HCT116 (cell line): ENCODE data around the gene DDN. TPM values are rescaled to one million over a fixed set of nuclear protein-coding genes. Genes with fewer than 3 reads are reported as not detected.

ENCODE experiments used
- ATAC-seq: fragments of 200-7000 bp; cut with Tn5 transposase; 2 replicates; pipeline ENCODE4 v1.9.1; 2020; ENCODE audit warnings: mild to moderate bottlenecking, moderate library complexity
- BruUV-seq: library from RNA; stranded (reverse); fragments of 400-500 nt; replicated peaks from 2 replicates; lab custom pipeline; 2021; lab: Mats Ljungman, UMichigan
- CTCF ChIA-PET: fragments of 300-600 bp; sonication (Branson Sonifier 250); formaldehyde crosslinking; loops from one replicate; lab custom pipeline; 2021; ENCODE audit warnings: antibody characterized with exemption; lab: Charles Lee
- POLR2A ChIA-PET: fragments of 300-600, 350-600 bp; sonication (Branson Sonifier 250); formaldehyde crosslinking; loops from one replicate; lab custom pipeline; 2021; ENCODE audit warnings: antibody characterized with exemption; lab: Charles Lee
- RAD21 ChIA-PET, 2 experiments: fragments of 300-600 bp; sonication (Branson Sonifier 250); formaldehyde crosslinking; loops; one replicate each; lab custom pipeline; 2023; ENCODE audit warnings: low total read pairs in 2 of 2; ENCODE audit not compliant: uncharacterized antibody in 2 of 2, unreplicated experiment in 2 of 2, low non-redundant PET in 1 of 2; lab: Charles Lee
- DNase-seq: peaks from one replicate; pipeline ENCODE4 v3.0.0-alpha.2; 2010; ENCODE audit warnings: low read depth, low spot score
- H2AFZ ChIP-seq: fragments of 200-600 bp; shearing (Covaris generic), sonication (generic); 2 replicates; pipeline ENCODE4 v1.6.1; 2017; ENCODE audit warnings: low read depth, mixed run types, mixed read lengths, antibody characterized with exemption, low read length; ENCODE audit not compliant: poor library complexity, severe bottlenecking
- H3K27ac ChIP-seq: 2 replicates; pipeline ENCODE4 v1.5.1; 2012; ENCODE audit warnings: low read depth, low read length
- H3K27me3 ChIP-seq: fragments of 200-600 bp; sonication (generic); 2 replicates; pipeline ENCODE4 v1.6.1; 2016; ENCODE audit warnings: mixed run types, low read length, mixed read lengths; ENCODE audit not compliant: insufficient read depth
- H3K36me3 ChIP-seq, 2 experiments: fragments of 200-500 bp in 1 of 2; fragments of 200-600 bp in 1 of 2; sonication (Bioruptor generic) in 1 of 2; sonication (generic) in 1 of 2; 2 replicates each; pipeline versions ENCODE4 v1.5.1 to v1.6.1; 2014 to 2016; ENCODE audit warnings: low read length in 2 of 2, inconsistent platforms in 1 of 2, mixed read lengths in 1 of 2, mixed run types in 1 of 2; ENCODE audit not compliant: insufficient read depth in 2 of 2, control insufficient read depth in 1 of 2
- H3K4me1 ChIP-seq, 2 experiments: fragments of 200-600 bp in 1 of 2; sonication (generic) in 1 of 2; 2 replicates each; pipeline versions ENCODE4 v1.5.1 to v1.6.1; 2012 to 2017; ENCODE audit warnings: low read length in 2 of 2, inconsistent platforms in 1 of 2, mild to moderate bottlenecking in 1 of 2, mixed read lengths in 1 of 2, mixed run types in 1 of 2, moderate library complexity in 1 of 2; ENCODE audit not compliant: insufficient read depth in 2 of 2, control insufficient read depth in 1 of 2
- H3K4me2 ChIP-seq: fragments of 200-600 bp; sonication (generic); 2 replicates; pipeline ENCODE4 v1.6.1; 2017; ENCODE audit warnings: mixed run types, low read length, mixed read lengths
- H3K4me3 ChIP-seq, 2 experiments: fragments of 200-600 bp in 1 of 2; sonication (generic) in 1 of 2; replicated peaks in 1 of 2; 2 replicates each; pipeline ENCODE4 v1.5.1; 2011 to 2016; ENCODE audit warnings: low read length in 2 of 2, control low read depth in 1 of 2, low read depth in 1 of 2, mild to moderate bottlenecking in 1 of 2, mixed read lengths in 1 of 2, mixed run types in 1 of 2
- H3K79me2 ChIP-seq: fragments of 200-600 bp; sonication (generic); 2 replicates; pipeline ENCODE4 v1.6.1; 2017; ENCODE audit warnings: mild to moderate bottlenecking, mixed run types, low read length, moderate library complexity, mixed read lengths; ENCODE audit not compliant: insufficient read depth
- H3K9ac ChIP-seq: fragments of 200-600 bp; sonication (generic); 2 replicates; pipeline ENCODE4 v1.6.1; 2016; ENCODE audit warnings: low read length, mixed read lengths
- H3K9me2 ChIP-seq: fragments of 200-600 bp; sonication (generic), shearing (Covaris generic); 2 replicates; pipeline ENCODE4 v1.6.1; 2017; ENCODE audit warnings: mixed run types, mild to moderate bottlenecking, moderate library complexity; ENCODE audit not compliant: insufficient read depth
- H3K9me3 ChIP-seq, 2 experiments: fragments of 200-500 bp in 1 of 2; fragments of 200-600 bp in 1 of 2; sonication (Bioruptor generic) in 1 of 2; sonication (generic) in 1 of 2; 2 replicates each; pipeline ENCODE4 v1.6.1; 2014 to 2017; ENCODE audit warnings: low read length in 2 of 2, mixed read lengths in 2 of 2, inconsistent platforms in 1 of 2, low read depth in 1 of 2, mild to moderate bottlenecking in 1 of 2, mixed run types in 1 of 2, moderate library complexity in 1 of 2; ENCODE audit not compliant: control insufficient read depth in 1 of 2, insufficient read depth in 1 of 2
- H4K20me1 ChIP-seq: fragments of 200-600 bp; sonication (generic), shearing (Covaris generic); 2 replicates; pipeline ENCODE4 v1.6.1; 2017; ENCODE audit warnings: mixed run types, mild to moderate bottlenecking, moderate library complexity; ENCODE audit not compliant: insufficient read depth
- ATF3 ChIP-seq: IDR thresholded peaks from 2 replicates; pipeline ENCODE4 v1.6.1; 2012
- CTCF ChIP-seq, 3 experiments: fragments of 200-600 bp in 1 of 3; sonication (generic) in 1 of 3; IDR thresholded peaks in 2 of 3; conservative IDR thresholded peaks in 1 of 3; 2 replicates each; pipeline ENCODE4 v1.5.1; 2012 to 2017; ENCODE audit warnings: low read depth in 2 of 3, low read length in 2 of 3, antibody characterized with exemption in 1 of 3, borderline replicate concordance in 1 of 3, control low read depth in 1 of 3, mild to moderate bottlenecking in 1 of 3, mixed read lengths in 1 of 3, mixed run types in 1 of 3, moderate library complexity in 1 of 3; ENCODE audit not compliant: insufficient read depth in 1 of 3
- EGR1 ChIP-seq: IDR thresholded peaks from 2 replicates; pipeline ENCODE4 v1.6.1; 2012; ENCODE audit warnings: low read depth
- EZH2phosphoT487 ChIP-seq: fragments of 200-600 bp; IDR thresholded peaks from 2 replicates; pipeline ENCODE4 v1.6.1; 2018; ENCODE audit warnings: antibody characterized with exemption, borderline replicate concordance
- JUND ChIP-seq: IDR thresholded peaks from 2 replicates; pipeline ENCODE4 v1.6.1; 2012
- POLR2A ChIP-seq: IDR thresholded peaks from 2 replicates; pipeline ENCODE4 v1.7.0; 2011; ENCODE audit warnings: borderline replicate concordance; ENCODE audit not compliant: insufficient read depth, insufficient read length; ENCODE audit errors: extremely low read depth
- SP1 ChIP-seq: IDR thresholded peaks from 2 replicates; pipeline ENCODE4 v1.6.1; 2012; ENCODE audit warnings: low read depth
- SRF ChIP-seq: IDR thresholded peaks from 2 replicates; pipeline ENCODE4 v1.6.1; 2012; ENCODE audit warnings: low read depth
- ZFX ChIP-seq: fragments of 450-650 bp; IDR thresholded peaks from 2 replicates; pipeline ENCODE4 v1.6.1; 2017
- ZNF274 ChIP-seq: fragments of 200-500 bp; sonication (Bioruptor generic); IDR thresholded peaks from 2 replicates; pipeline ENCODE4 v1.6.1; 2014; ENCODE audit warnings: mild to moderate bottlenecking, low read depth, low read length, inconsistent platforms
- intact Hi-C: fragments of 100-400 bp; cut with micrococcal nuclease; formaldehyde crosslinking; loops from 2 replicates; pipeline ENCODE4 v1.10.0; 2022
- total RNA-seq: library from RNA; stranded (reverse); gene quantifications from one replicate; pipeline ENCODE4 v1.2.1, GENCODE V29; 2021; ENCODE audit not compliant: unreplicated experiment
- TF ChIP-seq, protein P1 (sequence below): IDR thresholded peaks from 2 replicates; pipeline ENCODE4 v1.6.1; 2011; ENCODE audit warnings: mild to moderate bottlenecking, low read length, moderate library complexity; ENCODE audit not compliant: insufficient replicate concordance; ENCODE audit errors: extremely low read depth

DDN gene
- total RNA-seq, 1 experiment from 2014 or later: 8.1 TPM

- ChIA-PET RAD21 (interaction anchor here in 1 of 2 experiments (1.2 kb wide), 1 partner anchor 141 kb away, joined by 3 read pairs; no protein-coding TSS in a partner anchor), CTCF (interaction anchor here (1.4 to 3.3 kb wide), 2 partner anchors 16 to 141 kb away, joined by 4 to 15 read pairs; partner anchors contain the start of gene WNT1), POLR2A (no interaction called here)
- DNase-seq (no peak), ATAC-seq (no peak)
- H3K79me2 ChIP-seq: no peaks in the 10 kb centered on the region
- no peak overlapping the region for H3K4me3 ChIP-seq
- H4K20me1 ChIP-seq: no peaks in the 10 kb centered on the region
- H3K9me3 ChIP-seq: no peaks in the 10 kb centered on the region
- BruUV-seq: no TSS peak
- H3K9ac ChIP-seq: no peak overlapping the region
- no peak overlapping the region for H2AFZ ChIP-seq
- no peak for TF ChIP-seq SRF
- TF ChIP-seq, protein P1, sequence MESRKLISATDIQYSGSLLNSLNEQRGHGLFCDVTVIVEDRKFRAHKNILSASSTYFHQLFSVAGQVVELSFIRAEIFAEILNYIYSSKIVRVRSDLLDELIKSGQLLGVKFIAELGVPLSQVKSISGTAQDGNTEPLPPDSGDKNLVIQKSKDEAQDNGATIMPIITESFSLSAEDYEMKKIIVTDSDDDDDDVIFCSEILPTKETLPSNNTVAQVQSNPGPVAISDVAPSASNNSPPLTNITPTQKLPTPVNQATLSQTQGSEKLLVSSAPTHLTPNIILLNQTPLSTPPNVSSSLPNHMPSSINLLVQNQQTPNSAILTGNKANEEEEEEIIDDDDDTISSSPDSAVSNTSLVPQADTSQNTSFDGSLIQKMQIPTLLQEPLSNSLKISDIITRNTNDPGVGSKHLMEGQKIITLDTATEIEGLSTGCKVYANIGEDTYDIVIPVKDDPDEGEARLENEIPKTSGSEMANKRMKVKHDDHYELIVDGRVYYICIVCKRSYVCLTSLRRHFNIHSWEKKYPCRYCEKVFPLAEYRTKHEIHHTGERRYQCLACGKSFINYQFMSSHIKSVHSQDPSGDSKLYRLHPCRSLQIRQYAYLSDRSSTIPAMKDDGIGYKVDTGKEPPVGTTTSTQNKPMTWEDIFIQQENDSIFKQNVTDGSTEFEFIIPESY: no peak
- no peak for TF ChIP-seq EZH2phosphoT487
- no peak for TF ChIP-seq ZFX
- no peak for TF ChIP-seq ZNF274
- no peak for TF ChIP-seq ATF3
- TF ChIP-seq SP1: no peak
- no peak for TF ChIP-seq EGR1
- no peak for TF ChIP-seq JUND
- TF ChIP-seq CTCF (IDR thresholded peaks at IDR 0.05 in 2 of 3, conservative IDR thresholded peaks at IDR 0.05 in 1 of 3; ENCODE audit: borderline replicate concordance in 1 of 3, insufficient read depth in 1 of 3, low read depth in 2 of 3, low read length in 2 of 3): no peak
- TF ChIP-seq POLR2A: no peak
- no peaks in the 10 kb centered on the region for H3K9me2 ChIP-seq
- H3K4me2 ChIP-seq: no peak overlapping the region
- peaks cover 2 to 29% of the 10 kb centered on the region in 2 experiments; a peak in 3 of 4 replicates for H3K4me1 ChIP-seq
- no peaks in the 10 kb centered on the region for H3K27me3 ChIP-seq
- H3K27ac ChIP-seq: no peak overlapping the region
- intact Hi-C loops: loop anchor here (2.0 kb wide), 1 partner anchor 57 kb away; no protein-coding TSS in a partner anchor
- H3K36me3 ChIP-seq: no peaks in the 10 kb centered on the region
Observed at GRCh38 chr12:48993787-48994186, 5.4 kb downstream of the DDN start.
